HCT116 (cell line): ENCODE measurements around the gene PDE6A. TPM values are rescaled to one million over a fixed set of nuclear protein-coding genes. Genes with fewer than 3 reads are reported as not detected.

Experiments
- ATAC-seq: fragments of 200-7000 bp; cut with Tn5 transposase; 2 replicates; pipeline ENCODE4 v1.9.1; 2020; ENCODE audit warnings: mild to moderate bottlenecking, moderate library complexity
- BruUV-seq: library from RNA; stranded (reverse); fragments of 400-500 nt; replicated peaks from 2 replicates; lab custom pipeline; 2021; lab: Mats Ljungman, UMichigan
- CTCF ChIA-PET: fragments of 300-600 bp; sonication (Branson Sonifier 250); formaldehyde crosslinking; loops from one replicate; lab custom pipeline; 2021; ENCODE audit warnings: antibody characterized with exemption; lab: Charles Lee
- POLR2A ChIA-PET: fragments of 300-600, 350-600 bp; sonication (Branson Sonifier 250); formaldehyde crosslinking; loops from one replicate; lab custom pipeline; 2021; ENCODE audit warnings: antibody characterized with exemption; lab: Charles Lee
- RAD21 ChIA-PET, 2 experiments: fragments of 300-600 bp; sonication (Branson Sonifier 250); formaldehyde crosslinking; loops; one replicate each; lab custom pipeline; 2023; ENCODE audit warnings: low total read pairs in 2 of 2; ENCODE audit not compliant: uncharacterized antibody in 2 of 2, unreplicated experiment in 2 of 2, low non-redundant PET in 1 of 2; lab: Charles Lee
- DNase-seq: peaks from one replicate; pipeline ENCODE4 v3.0.0-alpha.2; 2010; ENCODE audit warnings: low read depth, low spot score
- H2AFZ ChIP-seq: fragments of 200-600 bp; shearing (Covaris generic), sonication (generic); 2 replicates; pipeline ENCODE4 v1.6.1; 2017; ENCODE audit warnings: low read depth, mixed run types, mixed read lengths, antibody characterized with exemption, low read length; ENCODE audit not compliant: poor library complexity, severe bottlenecking
- H3K27ac ChIP-seq: 2 replicates; pipeline ENCODE4 v1.5.1; 2012; ENCODE audit warnings: low read depth, low read length
- H3K27me3 ChIP-seq: fragments of 200-600 bp; sonication (generic); 2 replicates; pipeline ENCODE4 v1.6.1; 2016; ENCODE audit warnings: mixed run types, low read length, mixed read lengths; ENCODE audit not compliant: insufficient read depth
- H3K36me3 ChIP-seq, 2 experiments: fragments of 200-500 bp in 1 of 2; fragments of 200-600 bp in 1 of 2; sonication (Bioruptor generic) in 1 of 2; sonication (generic) in 1 of 2; 2 replicates each; pipeline versions ENCODE4 v1.5.1 to v1.6.1; 2014 to 2016; ENCODE audit warnings: low read length in 2 of 2, inconsistent platforms in 1 of 2, mixed read lengths in 1 of 2, mixed run types in 1 of 2; ENCODE audit not compliant: insufficient read depth in 2 of 2, control insufficient read depth in 1 of 2
- H3K4me1 ChIP-seq, 2 experiments: fragments of 200-600 bp in 1 of 2; sonication (generic) in 1 of 2; 2 replicates each; pipeline versions ENCODE4 v1.5.1 to v1.6.1; 2012 to 2017; ENCODE audit warnings: low read length in 2 of 2, inconsistent platforms in 1 of 2, mild to moderate bottlenecking in 1 of 2, mixed read lengths in 1 of 2, mixed run types in 1 of 2, moderate library complexity in 1 of 2; ENCODE audit not compliant: insufficient read depth in 2 of 2, control insufficient read depth in 1 of 2
- H3K4me2 ChIP-seq: fragments of 200-600 bp; sonication (generic); 2 replicates; pipeline ENCODE4 v1.6.1; 2017; ENCODE audit warnings: mixed run types, low read length, mixed read lengths
- H3K4me3 ChIP-seq, 2 experiments: fragments of 200-600 bp in 1 of 2; sonication (generic) in 1 of 2; replicated peaks in 1 of 2; 2 replicates each; pipeline ENCODE4 v1.5.1; 2011 to 2016; ENCODE audit warnings: low read length in 2 of 2, control low read depth in 1 of 2, low read depth in 1 of 2, mild to moderate bottlenecking in 1 of 2, mixed read lengths in 1 of 2, mixed run types in 1 of 2
- H3K79me2 ChIP-seq: fragments of 200-600 bp; sonication (generic); 2 replicates; pipeline ENCODE4 v1.6.1; 2017; ENCODE audit warnings: mild to moderate bottlenecking, mixed run types, low read length, moderate library complexity, mixed read lengths; ENCODE audit not compliant: insufficient read depth
- H3K9ac ChIP-seq: fragments of 200-600 bp; sonication (generic); 2 replicates; pipeline ENCODE4 v1.6.1; 2016; ENCODE audit warnings: low read length, mixed read lengths
- H3K9me2 ChIP-seq: fragments of 200-600 bp; sonication (generic), shearing (Covaris generic); 2 replicates; pipeline ENCODE4 v1.6.1; 2017; ENCODE audit warnings: mixed run types, mild to moderate bottlenecking, moderate library complexity; ENCODE audit not compliant: insufficient read depth
- H3K9me3 ChIP-seq, 2 experiments: fragments of 200-500 bp in 1 of 2; fragments of 200-600 bp in 1 of 2; sonication (Bioruptor generic) in 1 of 2; sonication (generic) in 1 of 2; 2 replicates each; pipeline ENCODE4 v1.6.1; 2014 to 2017; ENCODE audit warnings: low read length in 2 of 2, mixed read lengths in 2 of 2, inconsistent platforms in 1 of 2, low read depth in 1 of 2, mild to moderate bottlenecking in 1 of 2, mixed run types in 1 of 2, moderate library complexity in 1 of 2; ENCODE audit not compliant: control insufficient read depth in 1 of 2, insufficient read depth in 1 of 2
- H4K20me1 ChIP-seq: fragments of 200-600 bp; sonication (generic), shearing (Covaris generic); 2 replicates; pipeline ENCODE4 v1.6.1; 2017; ENCODE audit warnings: mixed run types, mild to moderate bottlenecking, moderate library complexity; ENCODE audit not compliant: insufficient read depth
- ATF3 ChIP-seq: IDR thresholded peaks from 2 replicates; pipeline ENCODE4 v1.6.1; 2012
- CBX3 ChIP-seq: IDR thresholded peaks from 2 replicates; pipeline ENCODE4 v1.6.1; 2012; ENCODE audit warnings: low read depth
- CTCF ChIP-seq, 3 experiments: fragments of 200-600 bp in 1 of 3; sonication (generic) in 1 of 3; IDR thresholded peaks in 2 of 3; conservative IDR thresholded peaks in 1 of 3; 2 replicates each; pipeline ENCODE4 v1.5.1; 2012 to 2017; ENCODE audit warnings: low read depth in 2 of 3, low read length in 2 of 3, antibody characterized with exemption in 1 of 3, borderline replicate concordance in 1 of 3, control low read depth in 1 of 3, mild to moderate bottlenecking in 1 of 3, mixed read lengths in 1 of 3, mixed run types in 1 of 3, moderate library complexity in 1 of 3; ENCODE audit not compliant: insufficient read depth in 1 of 3
- EGR1 ChIP-seq: IDR thresholded peaks from 2 replicates; pipeline ENCODE4 v1.6.1; 2012; ENCODE audit warnings: low read depth
- EZH2 ChIP-seq: fragments of 200-600 bp; sonication (generic); IDR thresholded peaks from 2 replicates; pipeline ENCODE4 v1.6.1; 2017; ENCODE audit warnings: antibody characterized with exemption, mixed run types
- EZH2phosphoT487 ChIP-seq: fragments of 200-600 bp; IDR thresholded peaks from 2 replicates; pipeline ENCODE4 v1.6.1; 2018; ENCODE audit warnings: antibody characterized with exemption, borderline replicate concordance
- FOSL1 ChIP-seq: IDR thresholded peaks from 2 replicates; pipeline ENCODE4 v1.6.1; 2012; ENCODE audit warnings: low read depth
- JUND ChIP-seq: IDR thresholded peaks from 2 replicates; pipeline ENCODE4 v1.6.1; 2012
- MAX ChIP-seq: IDR thresholded peaks from 2 replicates; pipeline ENCODE4 v1.6.1; 2012
- POLR2AphosphoS5 ChIP-seq: IDR thresholded peaks from 2 replicates; pipeline ENCODE4 v1.6.1; 2011; ENCODE audit warnings: mild to moderate bottlenecking, low read depth, low read length, moderate library complexity
- RAD21 ChIP-seq: IDR thresholded peaks from 2 replicates; pipeline ENCODE4 v1.6.1; 2012; ENCODE audit warnings: low read depth, mild to moderate bottlenecking
- SIN3A ChIP-seq: IDR thresholded peaks from 2 replicates; pipeline ENCODE4 v1.6.1; 2012; ENCODE audit warnings: low read depth
- SRF ChIP-seq: IDR thresholded peaks from 2 replicates; pipeline ENCODE4 v1.6.1; 2012; ENCODE audit warnings: low read depth
- TCF7L2 ChIP-seq: IDR thresholded peaks from 2 replicates; pipeline ENCODE4 v1.7.0; 2011; ENCODE audit warnings: borderline replicate concordance, inconsistent platforms; ENCODE audit not compliant: insufficient read depth, insufficient read length; ENCODE audit errors: extremely low read depth
- YY1 ChIP-seq: IDR thresholded peaks from 2 replicates; pipeline ENCODE4 v1.6.1; 2011; ENCODE audit warnings: low read length, low read depth, moderate library complexity, mild to moderate bottlenecking; ENCODE audit not compliant: insufficient replicate concordance; ENCODE audit errors: extremely low read depth
- ZBTB33 ChIP-seq: IDR thresholded peaks from 2 replicates; pipeline ENCODE4 v1.6.1; 2011; ENCODE audit warnings: mild to moderate bottlenecking, low read length, moderate library complexity; ENCODE audit not compliant: insufficient replicate concordance; ENCODE audit errors: extremely low read depth
- ZFX ChIP-seq: fragments of 450-650 bp; IDR thresholded peaks from 2 replicates; pipeline ENCODE4 v1.6.1; 2017
- ZNF274 ChIP-seq: fragments of 200-500 bp; sonication (Bioruptor generic); IDR thresholded peaks from 2 replicates; pipeline ENCODE4 v1.6.1; 2014; ENCODE audit warnings: mild to moderate bottlenecking, low read depth, low read length, inconsistent platforms
- intact Hi-C: fragments of 100-400 bp; cut with micrococcal nuclease; formaldehyde crosslinking; loops from 2 replicates; pipeline ENCODE4 v1.10.0; 2022
- total RNA-seq: library from RNA; stranded (reverse); gene quantifications from one replicate; pipeline ENCODE4 v1.2.1, GENCODE V29; 2021; ENCODE audit not compliant: unreplicated experiment

The PDE6A gene
- total RNA-seq, 1 experiment from 2014 or later, result not detected

- H4K20me1 ChIP-seq, result no peaks in the 10 kb centered on the region
- no peaks in the 10 kb centered on the region for H3K79me2 ChIP-seq
- intact Hi-C loops, result no loop called here
- H2AFZ ChIP-seq, result no peak overlapping the region
- RAD21 ChIA-PET, result no interaction called here
- H3K9me3 ChIP-seq, result no peaks in the 10 kb centered on the region
- H3K9ac ChIP-seq, result no peak overlapping the region
- H3K27ac ChIP-seq, result no peak overlapping the region
- CTCF ChIA-PET, result no interaction called here
- 0 out of 2 replicates have a peak, but pooled peaks cover 3% of the 10 kb centered on the region for H3K27me3 ChIP-seq
- DNase-seq (no peak), ATAC-seq (no peak)
- no peaks in the 10 kb centered on the region for H3K36me3 ChIP-seq
- POLR2A ChIA-PET, result no interaction called here
- no peak for TF ChIP-seq EZH2
- TF ChIP-seq EGR1, result no peak
- no peak for TF ChIP-seq SRF
- no peak for TF ChIP-seq ZNF274
- no peak for TF ChIP-seq RAD21
- no peak for TF ChIP-seq JUND
- no peak for TF ChIP-seq ZFX
- no peak for TF ChIP-seq CTCF (IDR thresholded peaks at IDR 0.05 in 2 of 3, conservative IDR thresholded peaks at IDR 0.05 in 1 of 3; ENCODE audit: borderline replicate concordance in 1 of 3, insufficient read depth in 1 of 3, low read depth in 2 of 3, low read length in 2 of 3)
- TF ChIP-seq ZBTB33, result no peak
- no peak for TF ChIP-seq EZH2phosphoT487
- no peak for TF ChIP-seq FOSL1
- no peak for TF ChIP-seq TCF7L2
- no peak for TF ChIP-seq POLR2AphosphoS5
- TF ChIP-seq SIN3A, result no peak
- no peak for TF ChIP-seq MAX
- no peak for TF ChIP-seq YY1
- TF ChIP-seq CBX3, result no peak
- TF ChIP-seq ATF3, result no peak
- H3K4me2 ChIP-seq, result no peak overlapping the region
- no TSS peak for BruUV-seq
- H3K4me1 ChIP-seq, result no peaks in the 10 kb centered on the region
- H3K4me3 ChIP-seq, result no peak overlapping the region
- H3K9me2 ChIP-seq, result no peaks in the 10 kb centered on the region
Measured at GRCh38 chr5:149878371-149878770, 66.2 kb downstream of the PDE6A start.
